ENCODE data around the gene E2F4. TPM values are rescaled to one million over a fixed set of nuclear protein-coding genes. Genes with fewer than 3 reads are reported as not detected.

Gene E2F4
- total and polyA plus RNA-seq, 2 of the 13 experiments (the other 11 are each of a cell fraction or from before 2014, with no cell fraction given), result 84.8 to 91.2 TPM

DNA sequence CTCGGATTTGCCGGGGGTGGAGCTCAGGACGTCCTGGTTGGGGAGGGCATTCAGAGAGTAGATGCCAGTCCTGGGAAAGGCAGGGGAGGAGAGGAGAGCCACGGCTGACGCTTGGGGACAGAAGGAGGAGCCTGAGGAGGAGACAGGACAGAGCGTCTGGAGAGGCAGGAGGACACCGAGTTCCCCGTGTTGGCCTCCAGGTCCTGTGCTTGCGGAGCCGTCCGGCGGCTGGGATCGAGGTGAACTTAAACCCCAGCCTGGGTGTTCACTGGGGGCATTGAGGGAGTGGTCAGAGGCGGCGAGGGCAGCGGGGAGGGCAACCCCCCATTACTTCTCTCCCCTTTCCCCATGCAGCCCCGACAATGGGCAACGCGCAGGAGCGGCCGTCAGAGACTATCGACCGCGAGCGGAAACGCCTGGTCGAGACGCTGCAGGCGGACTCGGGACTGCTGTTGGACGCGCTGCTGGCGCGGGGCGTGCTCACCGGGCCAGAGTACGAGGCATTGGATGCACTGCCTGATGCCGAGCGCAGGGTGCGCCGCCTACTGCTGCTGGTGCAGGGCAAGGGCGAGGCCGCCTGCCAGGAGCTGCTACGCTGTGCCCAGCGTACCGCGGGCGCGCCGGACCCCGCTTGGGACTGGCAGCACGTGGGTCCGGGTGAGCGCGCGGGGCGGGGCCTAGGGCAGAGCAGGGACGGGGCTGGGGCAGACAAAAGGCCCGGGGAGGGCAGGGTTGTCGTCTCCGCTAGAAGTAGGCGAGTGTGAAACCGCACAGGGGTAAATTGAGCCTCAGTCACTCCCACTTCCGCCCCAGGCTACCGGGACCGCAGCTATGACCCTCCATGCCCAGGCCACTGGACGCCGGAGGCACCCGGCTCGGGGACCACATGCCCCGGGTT is 17.9 kb upstream of the E2F4 start (continued):
- TF ChIP-seq, protein P1, sequence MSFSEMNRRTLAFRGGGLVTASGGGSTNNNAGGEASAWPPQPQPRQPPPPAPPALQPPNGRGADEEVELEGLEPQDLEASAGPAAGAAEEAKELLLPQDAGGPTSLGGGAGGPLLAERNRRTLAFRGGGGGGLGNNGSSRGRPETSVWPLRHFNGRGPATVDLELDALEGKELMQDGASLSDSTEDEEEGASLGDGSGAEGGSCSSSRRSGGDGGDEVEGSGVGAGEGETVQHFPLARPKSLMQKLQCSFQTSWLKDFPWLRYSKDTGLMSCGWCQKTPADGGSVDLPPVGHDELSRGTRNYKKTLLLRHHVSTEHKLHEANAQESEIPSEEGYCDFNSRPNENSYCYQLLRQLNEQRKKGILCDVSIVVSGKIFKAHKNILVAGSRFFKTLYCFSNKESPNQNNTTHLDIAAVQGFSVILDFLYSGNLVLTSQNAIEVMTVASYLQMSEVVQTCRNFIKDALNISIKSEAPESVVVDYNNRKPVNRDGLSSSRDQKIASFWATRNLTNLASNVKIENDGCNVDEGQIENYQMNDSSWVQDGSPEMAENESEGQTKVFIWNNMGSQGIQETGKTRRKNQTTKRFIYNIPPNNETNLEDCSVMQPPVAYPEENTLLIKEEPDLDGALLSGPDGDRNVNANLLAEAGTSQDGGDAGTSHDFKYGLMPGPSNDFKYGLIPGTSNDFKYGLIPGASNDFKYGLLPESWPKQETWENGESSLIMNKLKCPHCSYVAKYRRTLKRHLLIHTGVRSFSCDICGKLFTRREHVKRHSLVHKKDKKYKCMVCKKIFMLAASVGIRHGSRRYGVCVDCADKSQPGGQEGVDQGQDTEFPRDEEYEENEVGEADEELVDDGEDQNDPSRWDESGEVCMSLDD (CRISPR knock-in tag; IDR thresholded peaks at IDR 0.05; ENCODE audit: borderline replicate concordance), result no peak
- TF ChIP-seq RAD51 (IDR thresholded peaks at IDR 0.05; ENCODE audit: borderline replicate concordance) (no peak), HHEX (CRISPR knock-in tag; IDR thresholded peaks at IDR 0.05) (no peak), MTF1 (CRISPR knock-in tag; IDR thresholded peaks at IDR 0.05) (no peak), ZSCAN22 (CRISPR knock-in tag; IDR thresholded peaks at IDR 0.05) (no peak), ARNT (IDR thresholded peaks at IDR 0.05) (no peak), ZNF614 (CRISPR knock-in tag; IDR thresholded peaks at IDR 0.05; ENCODE audit: borderline replicate concordance) (peak; percentile 66; the same call in 1 of the 2 replicates), ETV6 (CRISPR knock-in tag; conservative IDR thresholded peaks at IDR 0.05) (no peak; the same call in 1 of the 2 replicates), ZNF260 (CRISPR knock-in tag; IDR thresholded peaks at IDR 0.05; ENCODE audit: borderline replicate concordance, low read depth) (no peak), ZNF776 (CRISPR knock-in tag; IDR thresholded peaks at IDR 0.05) (peak; percentile 92), MATR3 (CRISPR knock-in tag; IDR thresholded peaks at IDR 0.05) (no peak), CC2D1A (CRISPR knock-in tag; IDR thresholded peaks at IDR 0.05) (peak; percentile 39; the same call in 1 of the 2 replicates), ZNF790 (CRISPR knock-in tag; IDR thresholded peaks at IDR 0.05; ENCODE audit: borderline replicate concordance) (peak; percentile 29; the same call in 1 of the 2 replicates)
- TF ChIP-seq, protein P2, sequence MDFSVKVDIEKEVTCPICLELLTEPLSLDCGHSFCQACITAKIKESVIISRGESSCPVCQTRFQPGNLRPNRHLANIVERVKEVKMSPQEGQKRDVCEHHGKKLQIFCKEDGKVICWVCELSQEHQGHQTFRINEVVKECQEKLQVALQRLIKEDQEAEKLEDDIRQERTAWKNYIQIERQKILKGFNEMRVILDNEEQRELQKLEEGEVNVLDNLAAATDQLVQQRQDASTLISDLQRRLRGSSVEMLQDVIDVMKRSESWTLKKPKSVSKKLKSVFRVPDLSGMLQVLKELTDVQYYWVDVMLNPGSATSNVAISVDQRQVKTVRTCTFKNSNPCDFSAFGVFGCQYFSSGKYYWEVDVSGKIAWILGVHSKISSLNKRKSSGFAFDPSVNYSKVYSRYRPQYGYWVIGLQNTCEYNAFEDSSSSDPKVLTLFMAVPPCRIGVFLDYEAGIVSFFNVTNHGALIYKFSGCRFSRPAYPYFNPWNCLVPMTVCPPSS (IDR thresholded peaks at IDR 0.05), result no peak
- TF ChIP-seq, protein P3, sequence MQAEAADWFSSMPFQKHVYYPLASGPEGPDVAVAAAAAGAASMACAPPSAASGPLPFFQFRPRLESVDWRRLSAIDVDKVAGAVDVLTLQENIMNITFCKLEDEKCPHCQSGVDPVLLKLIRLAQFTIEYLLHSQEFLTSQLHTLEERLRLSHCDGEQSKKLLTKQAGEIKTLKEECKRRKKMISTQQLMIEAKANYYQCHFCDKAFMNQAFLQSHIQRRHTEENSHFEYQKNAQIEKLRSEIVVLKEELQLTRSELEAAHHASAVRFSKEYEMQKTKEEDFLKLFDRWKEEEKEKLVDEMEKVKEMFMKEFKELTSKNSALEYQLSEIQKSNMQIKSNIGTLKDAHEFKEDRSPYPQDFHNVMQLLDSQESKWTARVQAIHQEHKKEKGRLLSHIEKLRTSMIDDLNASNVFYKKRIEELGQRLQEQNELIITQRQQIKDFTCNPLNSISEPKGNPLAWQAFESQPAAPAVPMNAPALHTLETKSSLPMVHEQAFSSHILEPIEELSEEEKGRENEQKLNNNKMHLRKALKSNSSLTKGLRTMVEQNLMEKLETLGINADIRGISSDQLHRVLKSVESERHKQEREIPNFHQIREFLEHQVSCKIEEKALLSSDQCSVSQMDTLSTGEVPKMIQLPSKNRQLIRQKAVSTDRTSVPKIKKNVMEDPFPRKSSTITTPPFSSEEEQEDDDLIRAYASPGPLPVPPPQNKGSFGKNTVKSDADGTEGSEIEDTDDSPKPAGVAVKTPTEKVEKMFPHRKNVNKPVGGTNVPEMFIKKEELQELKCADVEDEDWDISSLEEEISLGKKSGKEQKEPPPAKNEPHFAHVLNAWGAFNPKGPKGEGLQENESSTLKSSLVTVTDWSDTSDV (CRISPR knock-in tag; IDR thresholded peaks at IDR 0.05), result peak; percentile 89
- TF ChIP-seq, protein P4, sequence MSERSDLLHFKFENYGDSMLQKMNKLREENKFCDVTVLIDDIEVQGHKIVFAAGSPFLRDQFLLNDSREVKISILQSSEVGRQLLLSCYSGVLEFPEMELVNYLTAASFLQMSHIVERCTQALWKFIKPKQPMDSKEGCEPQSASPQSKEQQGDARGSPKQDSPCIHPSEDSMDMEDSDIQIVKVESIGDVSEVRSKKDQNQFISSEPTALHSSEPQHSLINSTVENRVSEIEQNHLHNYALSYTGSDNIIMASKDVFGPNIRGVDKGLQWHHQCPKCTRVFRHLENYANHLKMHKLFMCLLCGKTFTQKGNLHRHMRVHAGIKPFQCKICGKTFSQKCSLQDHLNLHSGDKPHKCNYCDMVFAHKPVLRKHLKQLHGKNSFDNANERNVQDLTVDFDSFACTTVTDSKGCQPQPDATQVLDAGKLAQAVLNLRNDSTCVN (CRISPR knock-in tag; IDR thresholded peaks at IDR 0.05; ENCODE audit: borderline replicate concordance), result no peak
